ENCODE results near the gene COL4A4. TPM values are rescaled to one million over a fixed set of nuclear protein-coding genes. Genes with fewer than 3 reads are reported as not detected.

The COL4A4 gene
- total RNA-seq, 4 donors from 2014 or later = 0.53 to 24.8 (median 0.95) TPM

GRCh38 chr2:226985583-226985946, 178.4 kb downstream of the COL4A4 start:
- no peak for DNase-seq
- TF ChIP-seq POLR2A (IDR thresholded peaks at IDR 0.05) (no peak), CTCF (IDR thresholded peaks at IDR 0.05) (no peak)

DNA sequence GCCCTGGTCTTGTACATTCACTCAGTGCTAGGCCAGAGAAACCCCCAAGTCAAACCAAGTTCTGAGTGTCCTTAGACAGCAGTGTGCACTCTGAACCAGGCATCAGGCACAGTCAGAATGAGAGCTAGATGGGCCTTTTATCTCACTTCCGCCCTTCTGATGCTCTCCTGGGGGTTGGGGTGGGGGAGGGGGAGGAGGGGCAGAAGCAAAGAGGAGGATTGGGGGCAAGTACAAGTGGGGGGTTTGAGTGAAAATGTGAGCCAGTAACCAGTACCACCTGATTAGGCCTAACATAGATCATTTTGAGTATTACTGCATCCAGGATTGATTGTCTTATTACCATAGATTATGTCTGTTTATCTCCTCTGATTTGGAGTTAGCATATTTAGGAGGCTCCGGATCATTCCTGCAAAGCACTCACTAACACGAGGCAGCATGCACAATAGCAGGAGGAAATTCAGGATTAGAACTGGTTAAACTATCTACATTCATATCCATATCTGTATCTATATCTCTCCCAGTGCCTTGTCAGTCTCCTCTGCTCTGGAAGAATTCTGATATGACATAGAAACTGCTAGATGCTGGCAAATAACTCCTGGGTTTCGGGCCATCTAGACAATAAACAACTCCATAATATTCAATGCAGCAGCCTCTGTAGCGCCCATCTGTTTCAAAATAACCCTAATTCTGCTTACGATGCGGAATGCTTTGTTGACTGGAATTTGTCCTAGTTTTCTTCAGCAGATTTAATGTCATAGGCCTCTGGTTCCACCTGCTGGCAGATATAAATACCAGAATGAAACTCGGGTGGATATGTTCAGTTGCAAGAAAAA, 179.0 kb downstream of the COL4A4 start:
- TF ChIP-seq POLR2A (IDR thresholded peaks at IDR 0.05) = no peak
- TF ChIP-seq CTCF (IDR thresholded peaks at IDR 0.05) = peak; percentile 47 to 87 (median 75)
- H3K27me3 ChIP-seq = no peaks in the 10 kb centered on the region
- H3K27ac ChIP-seq = peak overlapping the region in 2 of 4 donors; percentile 31 to 49
- H3K4me3 ChIP-seq = no peak overlapping the region
- peak in 1 of 3 donors; percentile 64 for DNase-seq
- no peaks in the 10 kb centered on the region for H3K36me3 ChIP-seq
- peaks cover 0 to 6% (median 0%) of the 10 kb centered on the region in 4 donors for H3K4me1 ChIP-seq
- H3K9me3 ChIP-seq = no peaks in the 10 kb centered on the region

More at GRCh38 chr2:226985583-226985946, 178.4 kb downstream of the COL4A4 start:
- no peak overlapping the region for H3K4me3 ChIP-seq
- no peak overlapping the region for H3K27ac ChIP-seq
- no peaks in the 10 kb centered on the region for H3K9me3 ChIP-seq
- H3K4me1 ChIP-seq = peaks cover 0 to 6% (median 0%) of the 10 kb centered on the region in 4 donors
- no peaks in the 10 kb centered on the region for H3K36me3 ChIP-seq
- H3K27me3 ChIP-seq = no peaks in the 10 kb centered on the region

DNA sequence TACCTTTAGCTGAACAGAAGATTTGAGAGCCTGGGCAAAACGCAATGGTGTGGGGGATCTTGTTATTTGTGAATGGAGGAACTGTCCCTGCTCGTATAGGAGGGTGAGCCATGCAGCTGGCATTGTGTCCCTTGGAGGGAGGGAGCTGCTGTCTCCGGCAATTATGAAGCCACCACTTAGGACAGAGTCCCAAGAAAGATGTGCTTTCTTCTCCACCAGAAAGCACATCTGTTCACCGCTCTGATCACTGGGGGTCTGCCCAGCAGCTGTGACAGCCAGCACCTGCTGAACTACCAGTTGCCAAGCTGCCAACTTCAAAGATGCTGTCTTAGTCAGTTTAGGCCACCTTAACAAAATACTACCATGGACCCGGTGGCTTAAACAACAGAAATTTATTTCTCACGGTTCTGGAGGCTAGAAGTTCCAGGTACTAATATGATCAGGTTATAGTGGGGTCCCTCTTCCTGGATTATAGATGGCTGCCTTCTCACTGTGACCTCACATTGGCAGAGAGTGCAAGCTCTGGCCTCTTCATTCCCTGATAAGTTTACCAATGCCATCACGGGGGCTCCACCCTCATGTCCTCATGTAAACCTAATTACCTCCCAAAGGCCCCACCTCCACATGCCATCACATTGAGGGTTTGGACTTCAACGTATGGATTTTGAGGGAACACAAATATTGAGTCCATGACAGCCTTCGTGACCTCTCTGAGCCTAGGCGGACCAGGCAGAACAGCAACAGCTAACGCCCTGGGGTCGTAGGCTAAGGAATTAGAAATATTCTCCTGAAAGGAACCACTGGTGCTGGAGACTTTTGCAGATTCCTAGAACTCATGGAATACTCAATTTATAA, 179.9 kb downstream of the COL4A4 start:
- Histone ChIP-seq H3K27me3 (no peaks in the 10 kb centered on the region), H3K4me1 (peaks cover 0 to 6% (median 0%) of the 10 kb centered on the region in 4 donors), H3K36me3 (no peaks in the 10 kb centered on the region), H3K9me3 (no peaks in the 10 kb centered on the region), H3K27ac (peak overlapping the region in 1 of 4 donors; percentile 49), H3K4me3 (no peak overlapping the region)
- no peak for TF ChIP-seq POLR2A (IDR thresholded peaks at IDR 0.05)
- TF ChIP-seq CTCF (IDR thresholded peaks at IDR 0.05) = no peak
- DNase-seq = no peak

DNA sequence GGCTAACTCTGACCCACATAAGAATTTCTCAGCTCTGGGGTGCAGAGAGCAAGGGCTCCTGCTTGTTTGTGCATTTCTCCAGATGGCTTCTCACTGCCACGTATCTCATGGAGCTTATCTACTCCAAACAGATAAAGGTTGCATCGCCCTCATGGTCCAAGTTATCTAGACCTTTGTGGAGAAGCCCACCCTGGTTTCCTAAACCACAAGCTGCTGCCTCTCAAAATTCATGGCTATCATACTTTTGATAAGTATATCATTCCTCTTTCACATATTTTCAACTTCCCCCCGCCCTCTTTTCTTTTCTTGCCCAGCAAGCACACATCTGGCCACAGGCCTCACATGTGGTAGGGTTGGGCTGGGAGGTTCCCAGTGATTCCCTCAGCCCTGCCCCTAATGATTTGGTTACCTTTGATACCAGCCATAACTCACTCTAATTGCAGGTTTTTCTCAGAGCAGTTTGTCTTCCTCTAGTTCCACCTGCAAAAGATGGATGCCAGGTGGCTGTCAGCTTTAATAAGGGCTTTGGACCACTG, 182.1 kb downstream of the COL4A4 start:
- peaks cover 0 to 6% (median 0%) of the 10 kb centered on the region in 4 donors for H3K4me1 ChIP-seq
- no peaks in the 10 kb centered on the region for H3K9me3 ChIP-seq
- H3K27ac ChIP-seq = no peak overlapping the region
- DNase-seq = no peak
- TF ChIP-seq POLR2A (IDR thresholded peaks at IDR 0.05) = no peak
- no peak for TF ChIP-seq CTCF (IDR thresholded peaks at IDR 0.05)
- H3K27me3 ChIP-seq = no peaks in the 10 kb centered on the region
- H3K36me3 ChIP-seq = no peaks in the 10 kb centered on the region
- no peak overlapping the region for H3K4me3 ChIP-seq

DNA sequence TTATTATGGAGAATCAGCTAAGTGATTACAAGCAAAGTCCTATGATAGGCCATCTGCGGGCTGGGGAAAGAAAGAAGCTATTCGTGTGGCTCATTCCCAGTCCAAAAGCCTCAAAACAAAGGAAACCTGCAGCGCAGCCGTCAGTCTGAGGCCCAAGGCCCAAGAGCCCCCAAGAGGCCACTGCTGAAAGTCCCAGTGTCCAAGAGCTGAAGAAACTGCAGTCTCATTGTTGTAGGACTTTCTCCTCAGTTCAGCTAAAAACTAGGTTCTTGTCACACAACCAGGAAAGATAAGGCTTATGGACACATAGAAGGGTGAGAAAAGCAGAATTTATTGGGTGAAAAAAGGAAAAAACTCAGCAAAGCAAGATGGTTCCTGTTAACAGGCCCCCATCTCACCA, 185.0 kb downstream of the COL4A4 start:
- H3K27ac ChIP-seq = no peak overlapping the region
- H3K27me3 ChIP-seq = no peaks in the 10 kb centered on the region
- no peak overlapping the region for H3K4me3 ChIP-seq
- H3K9me3 ChIP-seq = no peaks in the 10 kb centered on the region
- no peaks in the 10 kb centered on the region for H3K4me1 ChIP-seq
- no peaks in the 10 kb centered on the region for H3K36me3 ChIP-seq
- no peak for TF ChIP-seq POLR2A (IDR thresholded peaks at IDR 0.05)
- no peak for TF ChIP-seq CTCF (IDR thresholded peaks at IDR 0.05)
- no peak for DNase-seq

Data from Peyer's patch (tissue), 4 donors.